Endothelial cell of umbilical vein (primary cell): Measurements from ENCODE around the gene FNIP2. TPM values are rescaled to one million over a fixed set of nuclear protein-coding genes. Genes with fewer than 3 reads are reported as not detected.

Experiments used
- BruUV-seq: library from RNA; stranded (reverse); fragments of 400-500 nt; replicated peaks from 2 replicates; lab custom pipeline; 2021; lab: Mats Ljungman, UMichigan
- CTCF ChIA-PET: fragments of 300-600, 350-600 bp; sonication (Branson Sonifier 250); formaldehyde crosslinking; loops from one replicate; lab custom pipeline; 2021; ENCODE audit warnings: antibody characterized with exemption, inconsistent platforms; lab: Charles Lee
- POLR2A ChIA-PET: fragments of 300-600, 350-600 bp; sonication (Branson Sonifier 250); formaldehyde crosslinking; loops from one replicate; lab custom pipeline; 2021; ENCODE audit warnings: antibody characterized with exemption, inconsistent platforms; lab: Charles Lee
- DNase-seq: peaks from one replicate; pipeline ENCODE4 v3.0.0-alpha.2; 2011; ENCODE audit warnings: low read depth, low spot score
- FAIRE-seq: peaks from 2 replicates; lab custom pipeline; 2011; peaks lifted over from hg19 to GRCh38; lab: Jason Lieb, UNC
- H2AFZ ChIP-seq: 2 replicates; pipeline ENCODE4 v1.6.0; 2012; ENCODE audit warnings: low read depth, low read length, control low read depth, inconsistent platforms
- H3K27ac ChIP-seq: 2 replicates; pipeline ENCODE4 v1.5.1; 2011; ENCODE audit warnings: low read depth, mild to moderate bottlenecking, control low read depth, low read length, moderate library complexity; ENCODE audit not compliant: insufficient read depth
- H3K27me3 ChIP-seq, 2 experiments: 2 replicates each; pipeline versions ENCODE4 v1.6.0 to v1.6.1; 2011; ENCODE audit warnings: low read length in 2 of 2, mixed read lengths in 1 of 2; ENCODE audit not compliant: control insufficient read depth in 2 of 2, insufficient read depth in 2 of 2
- H3K36me3 ChIP-seq, 2 experiments: 2 replicates in 1 of 2; 3 replicates in 1 of 2; pipeline ENCODE4 v1.5.1; 2011; ENCODE audit warnings: low read length in 2 of 2, mild to moderate bottlenecking in 1 of 2, moderate library complexity in 1 of 2; ENCODE audit not compliant: control insufficient read depth in 2 of 2, insufficient read depth in 2 of 2; ENCODE audit errors: extremely low read depth in 1 of 2
- H3K4me1 ChIP-seq: 3 replicates; pipeline ENCODE4 v1.5.1; 2011; ENCODE audit warnings: mild to moderate bottlenecking, low read length; ENCODE audit not compliant: control insufficient read depth, insufficient read depth; ENCODE audit errors: extremely low read depth
- H3K4me2 ChIP-seq: 2 replicates; pipeline ENCODE4 v1.6.1; 2011; ENCODE audit warnings: low read length, control low read depth, mixed read lengths; ENCODE audit not compliant: insufficient read depth
- H3K4me3 ChIP-seq, 3 experiments: fragments of 200-600 bp in 1 of 3; sonication (generic), shearing (Covaris generic) in 1 of 3; replicated peaks in 1 of 3; 2 replicates each; pipeline ENCODE4 v1.5.1; 2011 to 2016; ENCODE audit warnings: control low read depth in 3 of 3, low read length in 3 of 3, mild to moderate bottlenecking in 2 of 3, inconsistent platforms in 1 of 3, low read depth in 1 of 3, moderate library complexity in 1 of 3; ENCODE audit not compliant: insufficient read depth in 1 of 3
- H3K79me2 ChIP-seq: 2 replicates; pipeline ENCODE4 v1.6.0; 2012; ENCODE audit warnings: low read length, inconsistent platforms; ENCODE audit not compliant: control insufficient read depth, insufficient read depth
- H3K9ac ChIP-seq: replicated peaks from 2 replicates; pipeline ENCODE3; 2011; ENCODE audit warnings: low read length, control low read depth; ENCODE audit not compliant: insufficient read depth; ENCODE audit errors: extremely low read depth
- H3K9me1 ChIP-seq: replicated peaks from 3 replicates; pipeline ENCODE4 v1.6.0; 2011; ENCODE audit warnings: mild to moderate bottlenecking, low read length; ENCODE audit not compliant: control insufficient read depth, insufficient read depth; ENCODE audit errors: extremely low read depth
- H3K9me3 ChIP-seq: replicated peaks from 2 replicates; pipeline ENCODE4 v1.5.1; 2012; ENCODE audit warnings: low read length, inconsistent platforms; ENCODE audit not compliant: control insufficient read depth, insufficient read depth
- H4K20me1 ChIP-seq: replicated peaks from 2 replicates; pipeline ENCODE3; 2011; ENCODE audit warnings: mild to moderate bottlenecking, low read length; ENCODE audit not compliant: control insufficient read depth, insufficient read depth; ENCODE audit errors: extremely low read depth
- EZH2 ChIP-seq: IDR thresholded peaks from 2 replicates; pipeline ENCODE4 v1.6.1; 2012; ENCODE audit warnings: borderline replicate concordance, low read depth, mild to moderate bottlenecking, moderate library complexity, low read length, inconsistent platforms; ENCODE audit not compliant: severe bottlenecking
- FOS ChIP-seq: IDR thresholded peaks from 2 replicates; pipeline ENCODE4 v1.6.1; 2011; ENCODE audit warnings: mild to moderate bottlenecking, low read length, moderate library complexity, borderline replicate concordance; ENCODE audit not compliant: insufficient read depth
- GATA2 ChIP-seq: IDR thresholded peaks from 2 replicates; pipeline ENCODE4 v1.7.0; 2011; ENCODE audit warnings: low read depth, mild to moderate bottlenecking, moderate library complexity, mixed read lengths, low read length; ENCODE audit not compliant: insufficient read length, insufficient read depth
- JUN ChIP-seq: IDR thresholded peaks from 2 replicates; pipeline ENCODE4 v1.6.1; 2011; ENCODE audit warnings: borderline replicate concordance, low read depth; ENCODE audit not compliant: insufficient read length, insufficient read depth
- MYC ChIP-seq: IDR thresholded peaks from one replicate; pipeline ENCODE4 v1.6.1; 2011; ENCODE audit warnings: mild to moderate bottlenecking, low read depth, low read length
- POLR2A ChIP-seq: IDR thresholded peaks from 2 replicates; pipeline ENCODE4 v1.6.1; 2012; ENCODE audit warnings: low read depth, mild to moderate bottlenecking, control low read depth, low read length
- POLR2AphosphoS5 ChIP-seq: IDR thresholded peaks from 2 replicates; pipeline ENCODE4 v1.6.1; 2012; ENCODE audit warnings: low read depth, mild to moderate bottlenecking, control low read depth, low read length, moderate library complexity; ENCODE audit not compliant: insufficient read depth
- dilution Hi-C: fragments of 300-500 bp; cut with MboI; formaldehyde crosslinking; loops from one replicate; pipeline ENCODE4 v1.15.0; 2019; ENCODE audit warnings: low sequenced_read_pairs; ENCODE audit not compliant: extremely low pct_ligation_motif_present
- intact Hi-C: fragments of 100-400 bp; cut with micrococcal nuclease; formaldehyde crosslinking; loops from one replicate; pipeline ENCODE4 v1.10.0; 2022
- polyA plus RNA-seq, 4 experiments: library from polyadenylated mRNA; depleted of rRNA in 3 of 4; stranded (reverse) in 3 of 4; unstranded in 1 of 4; fragments of >200 nt; gene quantifications; 2 replicates each; pipeline versions ENCODE4 v1.2.1 to v1.2.3, GENCODE V29; 2011 to 2012; ENCODE audit warnings: missing spikeins in 1 of 4
- total RNA-seq: library from RNA; stranded (reverse); gene quantifications from 2 replicates; pipeline ENCODE4 v1.2.3, GENCODE V29; 2021
- TF ChIP-seq, protein P1 (sequence below): IDR thresholded peaks from 2 replicates; pipeline ENCODE4 v1.6.1; 2011; ENCODE audit not compliant: insufficient read depth, insufficient read length
- TF ChIP-seq, protein P2 (sequence below), 2 donors: IDR thresholded peaks; 1 replicate in 1 of 2; 2 replicates in 1 of 2; pipeline ENCODE4 v1.5.1; 2011; ENCODE audit warnings: low read length in 2 of 2, mild to moderate bottlenecking in 2 of 2, moderate library complexity in 2 of 2, control low read depth in 1 of 2, inconsistent platforms in 1 of 2, low read depth in 1 of 2; ENCODE audit not compliant: insufficient read depth in 1 of 2; ENCODE audit errors: extremely low read depth in 1 of 2

The FNIP2 gene
- total and polyA plus RNA-seq, 2 donors (not counting 3 experiments of a cell fraction or from before 2014, with no cell fraction given), result 4.5 to 14.4 TPM

DNA sequence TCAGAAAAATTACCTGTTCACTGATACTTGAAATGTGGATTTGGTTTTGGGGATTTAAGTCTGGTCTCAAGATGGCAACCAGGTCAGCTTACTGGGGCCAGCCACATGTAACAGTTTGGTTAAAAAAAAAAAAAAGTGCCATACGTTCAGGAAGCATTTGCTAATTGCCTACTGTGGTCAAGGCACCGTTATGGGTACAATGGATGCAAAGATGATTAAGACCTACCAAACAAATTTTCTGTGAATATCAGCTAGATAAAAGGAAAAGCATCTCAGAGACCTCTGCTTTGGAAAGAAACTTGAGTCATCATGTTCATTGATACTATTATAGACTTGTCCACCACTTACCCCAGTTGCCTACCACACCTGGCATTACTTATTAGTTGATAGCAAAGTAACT is 80.9 kb downstream of the FNIP2 start:
- no peak for FAIRE-seq
- no peak overlapping the region for H3K4me2 ChIP-seq
- H3K36me3 ChIP-seq, result peaks cover 0 to 4% of the 10 kb centered on the region in 2 experiments
- H3K79me2 ChIP-seq, result no peaks in the 10 kb centered on the region
- no peaks in the 10 kb centered on the region for H3K4me1 ChIP-seq
- H3K9ac ChIP-seq, result no peak overlapping the region
- no peak overlapping the region for H3K27ac ChIP-seq
- no peaks in the 10 kb centered on the region for H3K9me3 ChIP-seq
- H2AFZ ChIP-seq, result no peak overlapping the region
- no peak overlapping the region for H3K4me3 ChIP-seq
- H3K9me1 ChIP-seq, result no peaks in the 10 kb centered on the region
- H3K27me3 ChIP-seq, result no peaks in the 10 kb centered on the region
- no TSS peak for BruUV-seq
- ChIA-PET CTCF (interaction anchor here (0.9 to 1.5 kb wide), 5 partner anchors 80 to 353 kb away, joined by 3 to 12 read pairs (median 4); no protein-coding TSS in a partner anchor), POLR2A (no interaction called here)
- DNase-seq, result no peak
- intact Hi-C loops (loop anchor here (1.0 to 5.0 kb wide), 5 partner anchors 39 to 597 kb away; partner anchors contain the start of genes C4orf46 and ETFDH), dilution Hi-C loops (no loop called here)
- H4K20me1 ChIP-seq, result no peaks in the 10 kb centered on the region
- TF ChIP-seq JUN, result no peak
- no peak for TF ChIP-seq MYC
- TF ChIP-seq, protein P1, sequence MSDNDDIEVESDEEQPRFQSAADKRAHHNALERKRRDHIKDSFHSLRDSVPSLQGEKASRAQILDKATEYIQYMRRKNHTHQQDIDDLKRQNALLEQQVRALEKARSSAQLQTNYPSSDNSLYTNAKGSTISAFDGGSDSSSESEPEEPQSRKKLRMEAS, result no peak
- no peak for TF ChIP-seq POLR2AphosphoS5
- TF ChIP-seq GATA2, result no peak
- no peak for TF ChIP-seq POLR2A
- TF ChIP-seq, protein P2, sequence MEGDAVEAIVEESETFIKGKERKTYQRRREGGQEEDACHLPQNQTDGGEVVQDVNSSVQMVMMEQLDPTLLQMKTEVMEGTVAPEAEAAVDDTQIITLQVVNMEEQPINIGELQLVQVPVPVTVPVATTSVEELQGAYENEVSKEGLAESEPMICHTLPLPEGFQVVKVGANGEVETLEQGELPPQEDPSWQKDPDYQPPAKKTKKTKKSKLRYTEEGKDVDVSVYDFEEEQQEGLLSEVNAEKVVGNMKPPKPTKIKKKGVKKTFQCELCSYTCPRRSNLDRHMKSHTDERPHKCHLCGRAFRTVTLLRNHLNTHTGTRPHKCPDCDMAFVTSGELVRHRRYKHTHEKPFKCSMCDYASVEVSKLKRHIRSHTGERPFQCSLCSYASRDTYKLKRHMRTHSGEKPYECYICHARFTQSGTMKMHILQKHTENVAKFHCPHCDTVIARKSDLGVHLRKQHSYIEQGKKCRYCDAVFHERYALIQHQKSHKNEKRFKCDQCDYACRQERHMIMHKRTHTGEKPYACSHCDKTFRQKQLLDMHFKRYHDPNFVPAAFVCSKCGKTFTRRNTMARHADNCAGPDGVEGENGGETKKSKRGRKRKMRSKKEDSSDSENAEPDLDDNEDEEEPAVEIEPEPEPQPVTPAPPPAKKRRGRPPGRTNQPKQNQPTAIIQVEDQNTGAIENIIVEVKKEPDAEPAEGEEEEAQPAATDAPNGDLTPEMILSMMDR (IDR thresholded peaks at IDR 0.05; ENCODE audit: extremely low read depth in 1 of 2, insufficient read depth in 1 of 2, low read depth in 1 of 2, low read length in 2 of 2), result no peak
- no peak for TF ChIP-seq EZH2
- TF ChIP-seq FOS, result no peak
